Panc1 (cell line): ENCODE results near the gene GALNT18.

Source experiments
- POLR2AphosphoS5 ChIP-seq: IDR thresholded peaks from 2 replicates; pipeline ENCODE4 v1.6.1; 2012; ENCODE audit warnings: mild to moderate bottlenecking, low read depth, low read length, moderate library complexity
- SIN3A ChIP-seq: IDR thresholded peaks from 2 replicates; pipeline ENCODE4 v1.6.1; 2012; ENCODE audit warnings: low read depth, mild to moderate bottlenecking, low read length, moderate library complexity, borderline replicate concordance; ENCODE audit not compliant: insufficient read depth
- TCF7L2 ChIP-seq: IDR thresholded peaks from 2 replicates; pipeline ENCODE4 v1.6.1; 2011; ENCODE audit warnings: mild to moderate bottlenecking, low read depth, low read length, inconsistent platforms
- TF ChIP-seq, protein P1 (sequence below): fragments of 450-650 bp; IDR thresholded peaks from 2 replicates; pipeline ENCODE4 v1.5.1; 2017; ENCODE audit warnings: mild to moderate bottlenecking
- TF ChIP-seq, protein P2 (sequence below), 2 experiments: IDR thresholded peaks; 2 replicates each; pipeline ENCODE4 v1.6.1; 2011 to 2012; ENCODE audit warnings: low read depth in 2 of 2, control low read depth in 1 of 2, low read length in 1 of 2, mild to moderate bottlenecking in 1 of 2, moderate library complexity in 1 of 2; ENCODE audit not compliant: insufficient read depth in 1 of 2

DNA sequence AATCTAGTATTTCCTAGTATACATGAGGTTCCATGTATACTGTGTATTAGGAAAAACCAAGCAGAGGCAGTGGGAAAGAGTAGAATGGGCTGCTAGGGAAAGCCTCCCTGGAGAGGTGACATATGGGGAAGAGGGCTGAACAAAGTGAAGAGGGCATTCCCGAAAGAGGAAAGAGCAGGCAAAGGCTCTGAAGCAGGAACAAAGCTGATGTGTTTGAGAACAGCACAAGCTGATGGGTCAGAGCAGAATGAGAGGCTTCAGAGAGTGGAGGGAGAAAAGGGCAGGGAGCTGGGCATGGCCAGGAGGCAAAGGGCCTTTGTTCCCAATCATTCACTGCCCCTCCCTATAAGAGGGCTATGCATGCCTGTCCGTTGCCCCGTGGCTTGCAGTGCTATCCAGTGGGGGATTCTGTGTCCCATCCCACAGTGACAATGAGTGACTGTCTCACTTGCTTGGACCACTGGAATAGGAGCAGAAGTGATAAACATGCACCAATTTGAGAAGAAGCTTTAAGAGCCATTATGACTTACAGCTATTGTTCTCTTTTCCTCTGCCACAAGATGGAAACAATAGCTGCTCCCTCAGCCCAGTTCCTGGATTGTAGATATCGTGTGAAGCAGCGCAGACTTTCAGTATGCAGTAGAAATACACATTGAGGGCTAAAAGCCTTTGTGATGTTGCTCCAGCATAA is 39.6 kb downstream of the GALNT18 start:
- TF ChIP-seq, protein P1, sequence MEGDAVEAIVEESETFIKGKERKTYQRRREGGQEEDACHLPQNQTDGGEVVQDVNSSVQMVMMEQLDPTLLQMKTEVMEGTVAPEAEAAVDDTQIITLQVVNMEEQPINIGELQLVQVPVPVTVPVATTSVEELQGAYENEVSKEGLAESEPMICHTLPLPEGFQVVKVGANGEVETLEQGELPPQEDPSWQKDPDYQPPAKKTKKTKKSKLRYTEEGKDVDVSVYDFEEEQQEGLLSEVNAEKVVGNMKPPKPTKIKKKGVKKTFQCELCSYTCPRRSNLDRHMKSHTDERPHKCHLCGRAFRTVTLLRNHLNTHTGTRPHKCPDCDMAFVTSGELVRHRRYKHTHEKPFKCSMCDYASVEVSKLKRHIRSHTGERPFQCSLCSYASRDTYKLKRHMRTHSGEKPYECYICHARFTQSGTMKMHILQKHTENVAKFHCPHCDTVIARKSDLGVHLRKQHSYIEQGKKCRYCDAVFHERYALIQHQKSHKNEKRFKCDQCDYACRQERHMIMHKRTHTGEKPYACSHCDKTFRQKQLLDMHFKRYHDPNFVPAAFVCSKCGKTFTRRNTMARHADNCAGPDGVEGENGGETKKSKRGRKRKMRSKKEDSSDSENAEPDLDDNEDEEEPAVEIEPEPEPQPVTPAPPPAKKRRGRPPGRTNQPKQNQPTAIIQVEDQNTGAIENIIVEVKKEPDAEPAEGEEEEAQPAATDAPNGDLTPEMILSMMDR: no peak
- TF ChIP-seq, protein P2, sequence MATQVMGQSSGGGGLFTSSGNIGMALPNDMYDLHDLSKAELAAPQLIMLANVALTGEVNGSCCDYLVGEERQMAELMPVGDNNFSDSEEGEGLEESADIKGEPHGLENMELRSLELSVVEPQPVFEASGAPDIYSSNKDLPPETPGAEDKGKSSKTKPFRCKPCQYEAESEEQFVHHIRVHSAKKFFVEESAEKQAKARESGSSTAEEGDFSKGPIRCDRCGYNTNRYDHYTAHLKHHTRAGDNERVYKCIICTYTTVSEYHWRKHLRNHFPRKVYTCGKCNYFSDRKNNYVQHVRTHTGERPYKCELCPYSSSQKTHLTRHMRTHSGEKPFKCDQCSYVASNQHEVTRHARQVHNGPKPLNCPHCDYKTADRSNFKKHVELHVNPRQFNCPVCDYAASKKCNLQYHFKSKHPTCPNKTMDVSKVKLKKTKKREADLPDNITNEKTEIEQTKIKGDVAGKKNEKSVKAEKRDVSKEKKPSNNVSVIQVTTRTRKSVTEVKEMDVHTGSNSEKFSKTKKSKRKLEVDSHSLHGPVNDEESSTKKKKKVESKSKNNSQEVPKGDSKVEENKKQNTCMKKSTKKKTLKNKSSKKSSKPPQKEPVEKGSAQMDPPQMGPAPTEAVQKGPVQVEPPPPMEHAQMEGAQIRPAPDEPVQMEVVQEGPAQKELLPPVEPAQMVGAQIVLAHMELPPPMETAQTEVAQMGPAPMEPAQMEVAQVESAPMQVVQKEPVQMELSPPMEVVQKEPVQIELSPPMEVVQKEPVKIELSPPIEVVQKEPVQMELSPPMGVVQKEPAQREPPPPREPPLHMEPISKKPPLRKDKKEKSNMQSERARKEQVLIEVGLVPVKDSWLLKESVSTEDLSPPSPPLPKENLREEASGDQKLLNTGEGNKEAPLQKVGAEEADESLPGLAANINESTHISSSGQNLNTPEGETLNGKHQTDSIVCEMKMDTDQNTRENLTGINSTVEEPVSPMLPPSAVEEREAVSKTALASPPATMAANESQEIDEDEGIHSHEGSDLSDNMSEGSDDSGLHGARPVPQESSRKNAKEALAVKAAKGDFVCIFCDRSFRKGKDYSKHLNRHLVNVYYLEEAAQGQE (IDR thresholded peaks at IDR 0.05; ENCODE audit: insufficient read depth in 1 of 2, low read depth in 2 of 2, low read length in 1 of 2): no peak
- no peak for TF ChIP-seq POLR2AphosphoS5
- TF ChIP-seq TCF7L2: no peak
- no peak for TF ChIP-seq SIN3A
